Measurements from ENCODE around the gene RCOR1.

Gene RCOR1

GRCh38 chr14:102731101-102731870, 138.8 kb downstream of the RCOR1 start:
- no peak overlapping the region for H3K4me2 ChIP-seq (ENCODE audit: low read length)
- H3K9me2 ChIP-seq (ENCODE audit: low read depth, low read length) = no peaks in the 10 kb centered on the region
- no peaks in the 10 kb centered on the region for H3K27me3 ChIP-seq (ENCODE audit: insufficient read depth, low read length)
- H3K4me1 ChIP-seq (ENCODE audit: insufficient read depth, low read length, severe bottlenecking) = no peaks in the 10 kb centered on the region
- no peak overlapping the region for H3K27ac ChIP-seq (ENCODE audit: low read depth, low read length, poor library complexity, severe bottlenecking)
- no peaks in the 10 kb centered on the region for H4K20me1 ChIP-seq (ENCODE audit: insufficient read depth, low read length)
- TF ChIP-seq EZH2 (IDR thresholded peaks at IDR 0.05; ENCODE audit: borderline replicate concordance, low read length) = no peak
- TF ChIP-seq CTCF (IDR thresholded peaks at IDR 0.05; ENCODE audit: low read length) = no peak
- no peak overlapping the region for H2AFZ ChIP-seq (ENCODE audit: low read length)
- H3K79me2 ChIP-seq (ENCODE audit: insufficient read depth, low read length) = no peaks in the 10 kb centered on the region
- H3F3A ChIP-seq (ENCODE audit: insufficient read depth, low read length) = no peaks in the 10 kb centered on the region
- H3K9me3 ChIP-seq (ENCODE audit: low read length) = no peaks in the 10 kb centered on the region
- H3K4me3 ChIP-seq (ENCODE audit: low read depth, low read length, poor library complexity, severe bottlenecking) = no peak overlapping the region
- peaks cover 15% of the 10 kb centered on the region; the same call in 1 of the 2 replicates for H3K36me3 ChIP-seq (ENCODE audit: insufficient read depth, low read length)
- no peak overlapping the region for H3K9ac ChIP-seq (ENCODE audit: low read length)

- TF ChIP-seq EZH2 (IDR thresholded peaks at IDR 0.05; ENCODE audit: borderline replicate concordance, low read length) = no peak
- TF ChIP-seq CTCF (IDR thresholded peaks at IDR 0.05; ENCODE audit: low read length) = no peak
- no peak overlapping the region for H3K9ac ChIP-seq (ENCODE audit: low read length)
- H3K27me3 ChIP-seq (ENCODE audit: insufficient read depth, low read length) = no peaks in the 10 kb centered on the region
- H2AFZ ChIP-seq (ENCODE audit: low read length) = no peak overlapping the region
- no peaks in the 10 kb centered on the region for H3K9me3 ChIP-seq (ENCODE audit: low read length)
- no peaks in the 10 kb centered on the region for H3F3A ChIP-seq (ENCODE audit: insufficient read depth, low read length)
- no peak overlapping the region for H3K4me3 ChIP-seq (ENCODE audit: low read depth, low read length, poor library complexity, severe bottlenecking)
- no peak overlapping the region for H3K4me2 ChIP-seq (ENCODE audit: low read length)
- no peaks in the 10 kb centered on the region for H3K9me2 ChIP-seq (ENCODE audit: low read depth, low read length)
- peaks cover 15% of the 10 kb centered on the region; the same call in 1 of the 2 replicates for H3K36me3 ChIP-seq (ENCODE audit: insufficient read depth, low read length)
- no peaks in the 10 kb centered on the region for H4K20me1 ChIP-seq (ENCODE audit: insufficient read depth, low read length)
- H3K4me1 ChIP-seq (ENCODE audit: insufficient read depth, low read length, severe bottlenecking) = no peaks in the 10 kb centered on the region
- H3K27ac ChIP-seq (ENCODE audit: low read depth, low read length, poor library complexity, severe bottlenecking) = no peak overlapping the region
- H3K79me2 ChIP-seq (ENCODE audit: insufficient read depth, low read length) = no peaks in the 10 kb centered on the region
Measured at GRCh38 chr14:102731871-102732800, 139.7 kb downstream of the RCOR1 start.

GRCh38 chr14:102732924-102733323, 140.5 kb downstream of the RCOR1 start:
- Histone ChIP-seq H3F3A (ENCODE audit: insufficient read depth, low read length) (no peaks in the 10 kb centered on the region), H3K4me2 (ENCODE audit: low read length) (no peak overlapping the region), H3K27me3 (ENCODE audit: insufficient read depth, low read length) (no peaks in the 10 kb centered on the region), H2AFZ (ENCODE audit: low read length) (no peak overlapping the region), H3K9me3 (ENCODE audit: low read length) (no peaks in the 10 kb centered on the region), H3K27ac (ENCODE audit: low read depth, low read length, poor library complexity, severe bottlenecking) (no peak overlapping the region), H3K4me3 (ENCODE audit: low read depth, low read length, poor library complexity, severe bottlenecking) (no peak overlapping the region), H4K20me1 (ENCODE audit: insufficient read depth, low read length) (no peaks in the 10 kb centered on the region), H3K36me3 (ENCODE audit: insufficient read depth, low read length) (peaks cover 12% of the 10 kb centered on the region; the same call in 1 of the 2 replicates), H3K4me1 (ENCODE audit: insufficient read depth, low read length, severe bottlenecking) (no peaks in the 10 kb centered on the region), H3K9me2 (ENCODE audit: low read depth, low read length) (no peaks in the 10 kb centered on the region), H3K79me2 (ENCODE audit: insufficient read depth, low read length) (no peaks in the 10 kb centered on the region), H3K9ac (ENCODE audit: low read length) (no peak overlapping the region)
- TF ChIP-seq EZH2 (IDR thresholded peaks at IDR 0.05; ENCODE audit: borderline replicate concordance, low read length) (no peak), CTCF (IDR thresholded peaks at IDR 0.05; ENCODE audit: low read length) (no peak)

All from OCI-LY1 (cell line).